ENCODE measurements around the gene ISLR. TPM values are rescaled to one million over a fixed set of nuclear protein-coding genes. Genes with fewer than 3 reads are reported as not detected.

Gene ISLR
- total and polyA plus RNA-seq, 2 of the 4 experiments (the other 2 are of a cell fraction): under 0.01 to 0.79 TPM

- WGBS, 2 experiments (ENCODE audit: extremely low coverage in 2 of 2, insufficient read length in 1 of 2): no CpG with 5 or more reads among the region's 1 CpG
- H3K36me3 ChIP-seq (ENCODE audit: control insufficient read depth, insufficient read depth, low read length): no peaks in the 10 kb centered on the region
- H4K5ac ChIP-seq (ENCODE audit: low read depth, low read length): no peak overlapping the region
- H4K8ac ChIP-seq (ENCODE audit: low read depth in 2 of 2, low read length in 2 of 2): no peak overlapping the region
- dilution Hi-C loops (cut with HindIII; ENCODE audit: low sequenced_read_pairs, unreplicated experiment) (no loop called here), intact Hi-C loops (cut with micrococcal nuclease) (no loop called here), in situ Hi-C loops (cut with MboI; ENCODE audit: low sequenced_read_pairs) (no loop called here)
- H2BK20ac ChIP-seq (ENCODE audit: low read depth, low read length): no peak overlapping the region
- H3K4me2 ChIP-seq (ENCODE audit: low read depth, low read length): no peak overlapping the region
- no peak overlapping the region for H2BK5ac ChIP-seq (ENCODE audit: low read depth, low read length, poor library complexity, severe bottlenecking)
- no peak overlapping the region for H3K27ac ChIP-seq (ENCODE audit: insufficient read depth, low read length)
- H2AK5ac ChIP-seq (ENCODE audit: low read depth, low read length): no peak overlapping the region
- no peak overlapping the region for H3K4me3 ChIP-seq (ENCODE audit: insufficient read depth, low read depth, low read length)
- no peak overlapping the region for H4K91ac ChIP-seq (ENCODE audit: insufficient read depth, low read depth, low read length)
- no peak for ATAC-seq (ENCODE audit: low read depth)
- ChIA-PET POLR2A (ENCODE audit: unreplicated experiment) (no interaction called here), CTCF (no interaction called here)
- peaks cover 53% of the 10 kb centered on the region for H3K27me3 ChIP-seq (ENCODE audit: control insufficient read depth, insufficient read depth, low read length)
- H3K9me3 ChIP-seq (ENCODE audit: control insufficient read depth, insufficient read depth, low read length): no peaks in the 10 kb centered on the region
- peaks cover 2% of the 10 kb centered on the region; the same call in 1 of the 2 replicates for H3K4me1 ChIP-seq (ENCODE audit: control insufficient read depth, insufficient read depth, low read length)
- no peaks in the 10 kb centered on the region for H3K9me1 ChIP-seq (ENCODE audit: insufficient read depth, low read length)
- no peak overlapping the region for H3K14ac ChIP-seq (replicated peaks; ENCODE audit: low read depth, low read length)
- H2BK15ac ChIP-seq (ENCODE audit: low read depth, low read length): no peak overlapping the region
- no TSS peak for BruUV-seq (replicated peaks)
- H2AK9ac ChIP-seq (replicated peaks; ENCODE audit: low read depth, low read length, poor library complexity): no peak overlapping the region
- H3K4ac ChIP-seq (ENCODE audit: low read depth, low read length): no peak overlapping the region
- no peak overlapping the region for H3K18ac ChIP-seq (ENCODE audit: low read depth, low read length)
- H2AFZ ChIP-seq (replicated peaks; ENCODE audit: low read length, poor library complexity): no peak overlapping the region
- no peak overlapping the region for H3K9ac ChIP-seq (ENCODE audit: low read depth, low read length)
- no peak for TF ChIP-seq CEBPB (IDR thresholded peaks at IDR 0.05; ENCODE audit: low read depth, low read length)
- no peak for TF ChIP-seq ELK1 (IDR thresholded peaks at IDR 0.05; ENCODE audit: borderline replicate concordance, low read depth, low read length)
- TF ChIP-seq MXI1 (IDR thresholded peaks at IDR 0.05; ENCODE audit: borderline replicate concordance, low read depth, low read length): no peak
- TF ChIP-seq MAFK (IDR thresholded peaks at IDR 0.05; ENCODE audit: low read depth, low read length): no peak
- TF ChIP-seq RFX5 (IDR thresholded peaks at IDR 0.05; ENCODE audit: low read depth, low read length): no peak
- no peak for TF ChIP-seq POLR2A (IDR thresholded peaks at IDR 0.05; ENCODE audit: low read depth, low read length)
- no peak for TF ChIP-seq BHLHE40 (IDR thresholded peaks at IDR 0.05; ENCODE audit: low read depth, low read length)
- TF ChIP-seq, protein P1, sequence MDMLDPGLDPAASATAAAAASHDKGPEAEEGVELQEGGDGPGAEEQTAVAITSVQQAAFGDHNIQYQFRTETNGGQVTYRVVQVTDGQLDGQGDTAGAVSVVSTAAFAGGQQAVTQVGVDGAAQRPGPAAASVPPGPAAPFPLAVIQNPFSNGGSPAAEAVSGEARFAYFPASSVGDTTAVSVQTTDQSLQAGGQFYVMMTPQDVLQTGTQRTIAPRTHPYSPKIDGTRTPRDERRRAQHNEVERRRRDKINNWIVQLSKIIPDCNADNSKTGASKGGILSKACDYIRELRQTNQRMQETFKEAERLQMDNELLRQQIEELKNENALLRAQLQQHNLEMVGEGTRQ (IDR thresholded peaks at IDR 0.05; ENCODE audit: low read depth, low read length): no peak
- no peak for TF ChIP-seq RCOR1 (IDR thresholded peaks at IDR 0.05; ENCODE audit: insufficient replicate concordance, low read length)
- TF ChIP-seq, protein P2, sequence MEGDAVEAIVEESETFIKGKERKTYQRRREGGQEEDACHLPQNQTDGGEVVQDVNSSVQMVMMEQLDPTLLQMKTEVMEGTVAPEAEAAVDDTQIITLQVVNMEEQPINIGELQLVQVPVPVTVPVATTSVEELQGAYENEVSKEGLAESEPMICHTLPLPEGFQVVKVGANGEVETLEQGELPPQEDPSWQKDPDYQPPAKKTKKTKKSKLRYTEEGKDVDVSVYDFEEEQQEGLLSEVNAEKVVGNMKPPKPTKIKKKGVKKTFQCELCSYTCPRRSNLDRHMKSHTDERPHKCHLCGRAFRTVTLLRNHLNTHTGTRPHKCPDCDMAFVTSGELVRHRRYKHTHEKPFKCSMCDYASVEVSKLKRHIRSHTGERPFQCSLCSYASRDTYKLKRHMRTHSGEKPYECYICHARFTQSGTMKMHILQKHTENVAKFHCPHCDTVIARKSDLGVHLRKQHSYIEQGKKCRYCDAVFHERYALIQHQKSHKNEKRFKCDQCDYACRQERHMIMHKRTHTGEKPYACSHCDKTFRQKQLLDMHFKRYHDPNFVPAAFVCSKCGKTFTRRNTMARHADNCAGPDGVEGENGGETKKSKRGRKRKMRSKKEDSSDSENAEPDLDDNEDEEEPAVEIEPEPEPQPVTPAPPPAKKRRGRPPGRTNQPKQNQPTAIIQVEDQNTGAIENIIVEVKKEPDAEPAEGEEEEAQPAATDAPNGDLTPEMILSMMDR (conservative IDR thresholded peaks at IDR 0.05; ENCODE audit: low read depth, low read length): no peak
- no peaks in the 10 kb centered on the region for H3K79me1 ChIP-seq (ENCODE audit: low read depth in 1 of 2, low read length in 2 of 2)
- H4K20me1 ChIP-seq (ENCODE audit: insufficient read depth, low read length): no peaks in the 10 kb centered on the region
- H3K23ac ChIP-seq (ENCODE audit: low read depth, low read length): no peak overlapping the region
- no peak overlapping the region for H2BK120ac ChIP-seq (ENCODE audit: low read depth, low read length)
- no peak overlapping the region for H3K56ac ChIP-seq (ENCODE audit: extremely low read depth, insufficient read depth, low read length)
- no peak for DNase-seq
Measured at GRCh38 chr15:74159773-74160172, 13.7 kb upstream of the ISLR start.
